Activated CD4-positive, alpha-beta T cell treated with anti-CD3 and anti-CD28 coated beads, Interleukin-2, amount 10 ng/mL, durations not matched to agents 7 days and 5 days (primary cell): Measurements from ENCODE around the gene PWP1. TPM values are rescaled to one million over a fixed set of nuclear protein-coding genes. Genes with fewer than 3 reads are reported as not detected.

Experiments used
- CTCF ChIA-PET: fragments of 350-600 bp; sonication (Branson Sonifier 250); formaldehyde crosslinking; loops from one replicate; lab custom pipeline; 2021; ENCODE audit warnings: antibody characterized with exemption; lab: Charles Lee
- POLR2A ChIA-PET: fragments of 350-600 bp; sonication (Branson Sonifier 250); formaldehyde crosslinking; loops from one replicate; lab custom pipeline; 2021; ENCODE audit warnings: antibody characterized with exemption; lab: Charles Lee
- DNase-seq: peaks from one replicate; pipeline ENCODE4 v3.0.0-alpha.2; 2020
- H3K27ac Mint-ChIP-seq: one replicate; pipeline ENCODE4 v1.8.0; 2021; ENCODE audit warnings: mild to moderate bottlenecking, moderate library complexity, mixed read lengths
- H3K27me3 Mint-ChIP-seq: one replicate; pipeline ENCODE4 v1.8.0; 2021; ENCODE audit warnings: mixed read lengths
- H3K36me3 Mint-ChIP-seq: one replicate; pipeline ENCODE4 v1.8.0; 2021; ENCODE audit warnings: low read depth, mixed read lengths
- H3K4me1 Mint-ChIP-seq: one replicate; pipeline ENCODE4 v1.8.0; 2021; ENCODE audit warnings: mixed read lengths
- H3K4me3 Mint-ChIP-seq: one replicate; pipeline ENCODE4 v1.8.0; 2021; ENCODE audit warnings: mild to moderate bottlenecking, moderate library complexity, mixed read lengths
- H3K9me3 Mint-ChIP-seq: one replicate; pipeline ENCODE4 v1.8.0; 2021; ENCODE audit warnings: mixed read lengths
- total RNA-seq, 2 experiments: library from RNA; stranded (reverse); gene quantifications; one replicate each; pipeline ENCODE4 v1.2.3, GENCODE V29; 2021

PWP1 gene
- total RNA-seq, 2 experiments from 2014 or later = 39.3 to 42.5 TPM

- H3K27ac Mint-ChIP-seq = peak within 1 kb of the TSS; percentile 93
- peaks cover 2% of the 10 kb centered on the region for H3K9me3 Mint-ChIP-seq
- peaks cover 33% of the 10 kb centered on the region for H3K4me1 Mint-ChIP-seq
- POLR2A ChIA-PET = no interaction called here
- H3K4me3 Mint-ChIP-seq = peak within 1 kb of the TSS; percentile 88
- CTCF ChIA-PET = no interaction called here
- peaks cover 12% of the 10 kb centered on the region for H3K36me3 Mint-ChIP-seq
- no peaks in the 10 kb centered on the region for H3K27me3 Mint-ChIP-seq
- peak; percentile 91 for DNase-seq
These were observed 75.4 kb downstream of the PWP1 start, which contains the start of gene PRDM4 for GRCh38 chr12:107760809-107761501. Gene PRDM4, minus strand, starts transcription at chr12:107761137. Its CDS starts 622 bp downstream, at chr12:107760515.

GRCh38 chr12:107761502-107761904 lies 75.9 kb downstream of the PWP1 start:
- DNase-seq = no peak
- ChIA-PET CTCF (interaction anchor here (0.8 to 1.0 kb wide), 2 partner anchors 77 to 151 kb away, joined by 3 to 4 read pairs; no protein-coding TSS in a partner anchor), POLR2A (interaction anchor here (0.6 kb wide), 1 partner anchor 76 kb away, joined by 3 read pairs; the partner anchor contains the start of gene PWP1)
- peak overlapping the region; percentile 91 for H3K27ac Mint-ChIP-seq
- H3K27me3 Mint-ChIP-seq = no peaks in the 10 kb centered on the region
- H3K4me1 Mint-ChIP-seq = peaks cover 33% of the 10 kb centered on the region
- H3K9me3 Mint-ChIP-seq = peaks cover 2% of the 10 kb centered on the region
- H3K36me3 Mint-ChIP-seq = peaks cover 8% of the 10 kb centered on the region
- H3K4me3 Mint-ChIP-seq = peak overlapping the region; percentile 80

Other genes starting within 250 kb of the PWP1 start
- gene PRDM4, start 75.3 kb downstream of the PWP1 start, total RNA-seq = 10 to 100 TPM; 26.2 to 26.5 TPM
- gene ASCL4, start 88.9 kb downstream of the PWP1 start, total RNA-seq = not detected